HepG2 (cell line): Measurements from ENCODE around the gene HKDC1. TPM values are rescaled to one million over a fixed set of nuclear protein-coding genes. Genes with fewer than 3 reads are reported as not detected.

Experiments used
- ATAC-seq: fragments of 200-7000 bp; cut with Tn5 transposase; 3 replicates; pipeline ENCODE4 v1.9.1; 2020; ENCODE audit warnings: mild to moderate bottlenecking, moderate library complexity
- BruUV-seq: library from RNA; stranded (reverse); fragments of 400-500 nt; replicated peaks from 2 replicates; lab custom pipeline; 2021; lab: Mats Ljungman, UMichigan
- CTCF ChIA-PET: fragments of 300-600 bp; formaldehyde crosslinking; extraction: SDS; loops from one replicate; lab custom pipeline; 2021; ENCODE audit warnings: low total read pairs, inconsistent platforms, low intra/inter-chr PET ratio; lab: Yijun Ruan, JAX
- POLR2A ChIA-PET: fragments of 350-600 bp; sonication (Branson Sonifier 250); formaldehyde crosslinking; loops from one replicate; lab custom pipeline; 2020; ENCODE audit warnings: antibody characterized with exemption, inconsistent platforms; lab: Yijun Ruan, JAX
- DNase-seq: peaks from one replicate; pipeline ENCODE4 v3.0.0-alpha.2; 2015; ENCODE audit warnings: low spot score
- FAIRE-seq: peaks from 3 replicates; lab custom pipeline; 2011; peaks lifted over from hg19 to GRCh38; lab: Jason Lieb, UNC
- H2AFZ ChIP-seq: one replicate; pipeline ENCODE4 v1.6.1; 2011; ENCODE audit warnings: low read length, inconsistent platforms
- H3K27ac ChIP-seq: fragments of 300-600 bp; 3 replicates; pipeline ENCODE4 v1.8.0; 2011; ENCODE audit warnings: mixed run types, mild to moderate bottlenecking, mixed read lengths, low read length, inconsistent platforms; ENCODE audit not compliant: insufficient read depth; ENCODE audit errors: extremely low read length
- H3K27me3 ChIP-seq, 2 experiments: fragments of 200-600 bp in 1 of 2; 2 replicates in 1 of 2; 3 replicates in 1 of 2; pipeline versions ENCODE4 v1.6.0 to v1.8.0; 2011; ENCODE audit warnings: low read length in 2 of 2, mild to moderate bottlenecking in 2 of 2, moderate library complexity in 2 of 2, inconsistent platforms in 1 of 2; ENCODE audit not compliant: insufficient read depth in 2 of 2, control insufficient read depth in 1 of 2
- H3K36me3 ChIP-seq, 2 experiments: fragments of 200-600 bp in 1 of 2; replicated peaks in 1 of 2; 2 replicates in 1 of 2; 3 replicates in 1 of 2; pipeline versions ENCODE4 v1.5.1 to v1.8.0; 2011; ENCODE audit warnings: low read length in 2 of 2, inconsistent platforms in 1 of 2; ENCODE audit not compliant: insufficient read depth in 2 of 2, control insufficient read depth in 1 of 2
- H3K4me1 ChIP-seq: 2 replicates; pipeline ENCODE4 v1.5.1; 2012; ENCODE audit warnings: low read length, inconsistent platforms; ENCODE audit not compliant: insufficient read depth
- H3K4me2 ChIP-seq: 2 replicates; pipeline ENCODE4 v1.6.0; 2011; ENCODE audit warnings: low read depth, low read length, inconsistent platforms
- H3K4me3 ChIP-seq, 3 experiments: fragments of 200-600 bp in 1 of 3; sonication (generic), shearing (Covaris generic) in 1 of 3; replicated peaks in 1 of 3; 2 replicates each; pipeline ENCODE4 v1.5.1; 2011 to 2016; ENCODE audit warnings: low read length in 3 of 3, inconsistent platforms in 2 of 3, low read depth in 2 of 3, mild to moderate bottlenecking in 2 of 3, control low read depth in 1 of 3, mixed read lengths in 1 of 3; ENCODE audit not compliant: insufficient read depth in 1 of 3
- H3K79me2 ChIP-seq: one replicate; pipeline ENCODE4 v1.6.1; 2011; ENCODE audit warnings: low read length, inconsistent platforms; ENCODE audit not compliant: insufficient read depth
- H3K9ac ChIP-seq: 2 replicates; pipeline ENCODE4 v1.6.0; 2011; ENCODE audit warnings: mild to moderate bottlenecking, low read depth, low read length, inconsistent platforms; ENCODE audit not compliant: insufficient read depth
- H3K9me3 ChIP-seq: 2 replicates; pipeline ENCODE4 v1.5.1; 2012; ENCODE audit warnings: mild to moderate bottlenecking, low read length
- H4K20me1 ChIP-seq: 2 replicates; pipeline ENCODE4 v1.6.0; 2011; ENCODE audit warnings: inconsistent platforms, mild to moderate bottlenecking, low read length, moderate library complexity; ENCODE audit not compliant: insufficient read depth
- JUND ChIP-seq: sonication (generic); formaldehyde crosslinking; IDR thresholded peaks from 2 replicates; pipeline ENCODE4 v1.8.0; 2022; ENCODE audit warnings: mild to moderate bottlenecking, missing genetic modification reagents
- RARG ChIP-seq: sonication (generic); formaldehyde crosslinking; IDR thresholded peaks from 2 replicates; pipeline ENCODE4 v1.4.0; 2020; ENCODE audit warnings: low read depth, mild to moderate bottlenecking, missing genetic modification reagents
- whole genome bisulfite sequencing: methylation state at CpG from one replicate; pipeline ENCODE4 v1.1.6; 2017; ENCODE audit warnings: low lambda C conversion rate; 5-methylcytosine and 5-hydroxymethylcytosine counted together
- in situ Hi-C: cut with HindIII; loops from 2 replicates; pipeline ENCODE4 v1.10.0; 2017; ENCODE audit warnings: low pct_unique_long_range_greater_than_20kb; ENCODE audit not compliant: extremely low pct_ligation_motif_present
- intact Hi-C: fragments of 100-400 bp; cut with micrococcal nuclease; formaldehyde crosslinking; loops from one replicate; pipeline ENCODE4 v1.10.0; 2022; ENCODE audit not compliant: unreplicated experiment
- polyA plus RNA-seq, 8 experiments: library from polyadenylated mRNA; depleted of rRNA in 3 of 8; stranded (reverse) in 7 of 8; unstranded in 1 of 8; fragments of >200 nt; fragmentation: Illumina TruSeq in 4 of 8; extraction: Trizol in 4 of 8; gene quantifications; 2 replicates each; pipeline versions ENCODE4 v1.2.1 to v1.2.3, GENCODE V29; 2011 to 2016; ENCODE audit warnings: low read depth in 4 of 8, missing spikeins in 1 of 8, mixed read lengths in 1 of 8; ENCODE audit not compliant: insufficient read depth in 1 of 8
- total RNA-seq, 5 experiments: library from RNA; depleted of rRNA; stranded (reverse); fragments of >200 nt; fragmentation: Illumina TruSeq; extraction: Trizol; gene quantifications; 2 replicates each; pipeline ENCODE4 v1.2.3, GENCODE V29; 2016; ENCODE audit warnings: low read depth in 1 of 5

HKDC1 gene
- total and polyA plus RNA-seq, 2 of the 13 experiments (the other 11 are each of a cell fraction or from before 2014, with no cell fraction given), result 8.1 to 12.4 TPM

DNA sequence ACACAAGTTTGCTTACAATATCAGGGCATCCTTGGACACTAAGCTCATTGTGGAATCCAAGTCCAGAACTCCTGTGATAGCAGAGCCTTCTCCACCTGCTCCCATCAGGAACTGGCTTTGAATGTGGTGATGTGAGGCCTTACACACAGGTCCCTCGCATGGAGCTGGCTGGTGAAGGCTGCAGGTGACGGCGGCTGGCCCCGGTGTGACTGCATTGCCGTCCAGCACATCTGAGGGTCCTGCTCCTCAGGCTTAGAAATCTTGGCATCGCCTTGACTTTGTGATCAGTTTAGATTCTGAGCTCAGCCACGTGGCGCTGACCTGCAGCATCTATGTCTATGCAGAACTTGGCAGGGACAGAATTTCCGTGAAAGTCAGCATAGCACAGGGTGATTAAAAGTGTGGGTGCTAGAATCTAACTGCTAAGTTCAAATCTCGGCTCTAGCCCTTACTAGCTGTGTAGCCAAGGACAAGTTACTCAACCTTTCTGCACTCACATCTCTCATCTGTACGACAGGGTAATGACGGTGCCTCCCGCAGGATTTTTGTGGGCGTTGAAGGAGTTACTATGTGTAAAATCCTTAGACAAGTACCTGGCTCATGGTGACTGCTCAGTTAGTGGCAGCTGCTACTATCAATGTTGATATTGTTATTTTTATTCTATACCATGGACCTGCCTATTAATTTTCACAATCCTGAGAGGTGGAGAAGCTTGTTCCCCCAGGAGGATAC, 26.6 kb downstream of the HKDC1 start:
- H2AFZ ChIP-seq, result no peak overlapping the region
- intact Hi-C loops (no loop called here), in situ Hi-C loops (no loop called here)
- no peaks in the 10 kb centered on the region for H4K20me1 ChIP-seq
- POLR2A ChIA-PET, result no interaction called here
- H3K4me3 ChIP-seq, result no peak overlapping the region
- peaks cover 4 to 16% of the 10 kb centered on the region in 2 experiments; a peak in 3 of 5 replicates for H3K36me3 ChIP-seq
- TF ChIP-seq RARG (CRISPR knock-in tag), result no peak
- no peaks in the 10 kb centered on the region for H3K79me2 ChIP-seq
- CTCF ChIA-PET, result no interaction called here
- no peaks in the 10 kb centered on the region for H3K9me3 ChIP-seq
- H3K27me3 ChIP-seq, result no peaks in the 10 kb centered on the region
- BruUV-seq, result no TSS peak
- no peak overlapping the region for H3K9ac ChIP-seq
- H3K27ac ChIP-seq, result no peak overlapping the region
- no peak overlapping the region for H3K4me2 ChIP-seq
- no peaks in the 10 kb centered on the region for H3K4me1 ChIP-seq
- ATAC-seq (no peak), DNase-seq (no peak), FAIRE-seq (no peak)
- WGBS, result 88% methylated on average over 14 of the region's 14 CpGs

- Histone ChIP-seq H3K36me3 (peaks cover 4 to 16% of the 10 kb centered on the region in 2 experiments; a peak in 3 of 5 replicates), H3K4me2 (no peak overlapping the region), H3K9ac (no peak overlapping the region), H3K79me2 (no peaks in the 10 kb centered on the region), H2AFZ (no peak overlapping the region)
- POLR2A ChIA-PET, result no interaction called here
- no peak for ATAC-seq
- no TSS peak for BruUV-seq
- WGBS, result 98% methylated on average over 4 of the region's 13 CpGs
- CTCF ChIA-PET, result no interaction called here
- in situ Hi-C loops, result no loop called here
- no peak for FAIRE-seq
- no peak for TF ChIP-seq JUND (CRISPR knock-in tag)
- TF ChIP-seq, all 625 proteins: peak for 0
- Histone ChIP-seq H3K27me3 (no peaks in the 10 kb centered on the region), H4K20me1 (no peaks in the 10 kb centered on the region), H3K27ac (no peak overlapping the region), H3K4me1 (no peaks in the 10 kb centered on the region), H3K9me3 (no peaks in the 10 kb centered on the region), H3K4me3 (no peak overlapping the region)
- intact Hi-C loops, result no loop called here
- no peak for DNase-seq
Observed at GRCh38 chr10:69247313-69247710, 27.2 kb downstream of the HKDC1 start.
